ENCODE measurements around the gene ANGPTL4. TPM values are rescaled to one million over a fixed set of nuclear protein-coding genes. Genes with fewer than 3 reads are reported as not detected.

Gene ANGPTL4
- total and polyA plus RNA-seq, 9 of the 15 experiments (the other 6 are each of a cell fraction or from before 2014, with no cell fraction given) = 0.05 to 0.77 (median 0.22) TPM; not detected in 4

GRCh38 chr19:8387688-8388611 lies 24.0 kb downstream of the ANGPTL4 start (continued):
- 0 out of 2 replicates have a peak, but pooled peaks have one; percentile 4 for TF ChIP-seq JUND (IDR thresholded peaks at IDR 0.05; ENCODE audit: borderline replicate concordance, low read depth, low read length)
- no peak for TF ChIP-seq JUND (tag; IDR thresholded peaks at IDR 0.05; ENCODE audit: borderline replicate concordance, low read depth, low read length)
- TF ChIP-seq ADNP (tag; IDR thresholded peaks at IDR 0.05) = peak; percentile 63; the same call in 1 of the 2 replicates
- peak; percentile 85 for TF ChIP-seq NCOR1 (IDR thresholded peaks at IDR 0.05)

GRCh38 chr19:8388612-8388958 lies 24.6 kb downstream of the ANGPTL4 start:
- ATAC-seq (no peak), FAIRE-seq (no peak), DNase-seq (ENCODE audit: extremely low read depth in 1 of 4, low spot score in 3 of 4) (no peak)
- Histone ChIP-seq H3K36me3 (ENCODE audit: control insufficient read depth, insufficient read depth, low read length) (0 out of 3 replicates have a peak, but pooled peaks cover 4% of the 10 kb centered on the region), H3K27ac (ENCODE audit: extremely low read depth, low read depth, low read length) (no peak overlapping the region), H2AFZ (ENCODE audit: low read depth, low read length) (no peak overlapping the region), H3K4me1 (replicated peaks in 1 of 2; ENCODE audit: control insufficient read depth in 2 of 2, insufficient read depth in 2 of 2, low read length in 2 of 2) (peaks cover 17 to 33% of the 10 kb centered on the region in 2 experiments; a peak in 4 of 5 replicates), H3K27me3 (ENCODE audit: control insufficient read depth in 2 of 2, insufficient read depth in 2 of 2, low read length in 2 of 2) (no peaks in the 10 kb centered on the region), H3K4me3 (no peak overlapping the region), H3K4me2 (ENCODE audit: insufficient read depth, low read length) (peak overlapping the region; percentile 77), H3K9me3 (replicated peaks; ENCODE audit: control insufficient read depth, insufficient read depth, low read depth, low read length) (peaks cover 4% of the 10 kb centered on the region), H3K9ac (ENCODE audit: insufficient read depth in 1 of 2, low read depth in 2 of 2, low read length in 2 of 2) (peak overlapping the region in 1 of 2 experiments; percentile 69; a peak in 2 of 4 replicates), H3K9me1 (ENCODE audit: control insufficient read depth, insufficient read depth, low read length) (no peaks in the 10 kb centered on the region), H4K20me1 (replicated peaks; ENCODE audit: control insufficient read depth, insufficient read depth, low read length) (peaks cover 17% of the 10 kb centered on the region), H3K79me2 (ENCODE audit: control insufficient read depth, insufficient read depth, low read length) (peaks cover 32% of the 10 kb centered on the region)
- TF ChIP-seq ZNF655 (CRISPR knock-in tag; IDR thresholded peaks at IDR 0.05) = no peak
- no peak for TF ChIP-seq DIDO1 (tag; IDR thresholded peaks at IDR 0.05; ENCODE audit: low read depth)
- TF ChIP-seq ZNF830 (CRISPR knock-in tag; IDR thresholded peaks at IDR 0.05) = no peak
- TF ChIP-seq TCF7L2 (IDR thresholded peaks at IDR 0.05; ENCODE audit: low read depth, low read length) = no peak
- TF ChIP-seq MCM3 (IDR thresholded peaks at IDR 0.05) = no peak
- TF ChIP-seq CCAR2 (IDR thresholded peaks at IDR 0.05; ENCODE audit: low read depth, low read length) = no peak
- TF ChIP-seq SIN3A (IDR thresholded peaks at IDR 0.05; ENCODE audit: borderline replicate concordance in 2 of 2, control insufficient read depth in 1 of 2, low read depth in 2 of 2, low read length in 2 of 2) = no peak
- no peak for TF ChIP-seq RUNX1 (IDR thresholded peaks at IDR 0.05; ENCODE audit: low read depth)
- TF ChIP-seq RFX1 (IDR thresholded peaks at IDR 0.05) = no peak
- TF ChIP-seq LEF1 (IDR thresholded peaks at IDR 0.05) = no peak
- TF ChIP-seq ZNF766 (CRISPR knock-in tag; conservative IDR thresholded peaks at IDR 0.05) = no peak
- TF ChIP-seq GTF2F1 (IDR thresholded peaks at IDR 0.05; ENCODE audit: low read depth, low read length) = no peak
- TF ChIP-seq TAF15 (IDR thresholded peaks at IDR 0.05; ENCODE audit: low read depth, low read length) = no peak
- no peak for TF ChIP-seq PHF8 (IDR thresholded peaks at IDR 0.05; ENCODE audit: borderline replicate concordance, low read length)
- no peak for TF ChIP-seq JUN (IDR thresholded peaks at IDR 0.05; ENCODE audit: borderline replicate concordance, low read depth, low read length)
- TF ChIP-seq JUN (CRISPR knock-in tag; IDR thresholded peaks at IDR 0.05; ENCODE audit: borderline replicate concordance) = no peak
- no peak for TF ChIP-seq ZNF24 (IDR thresholded peaks at IDR 0.05)
- no peak for TF ChIP-seq U2AF2 (optimal IDR thresholded peaks at IDR 0.05; ENCODE audit: low read depth, low read length)
- no TSS peak for BruUV-seq (replicated peaks)
- 31% methylated on average over 2 of the region's 2 CpGs for WGBS (ENCODE audit: insufficient coverage, low coverage, missing lambda C conversion rate)
- intact Hi-C loops (cut with micrococcal nuclease) = no loop called here
- ChIA-PET CTCF (ENCODE audit: low intra/inter-chr PET ratio) (no interaction called here), POLR2A (interaction anchor here (0.6 kb wide), 1 partner anchor 10 kb away, joined by 4 read pairs; no protein-coding TSS in a partner anchor)
- in situ Hi-C loops (cut with MboI) = no loop called here
